GM12878 (cell line): ENCODE results near the gene CAMK2G. TPM values are rescaled to one million over a fixed set of nuclear protein-coding genes. Genes with fewer than 3 reads are reported as not detected.

ENCODE experiments used
- ATAC-seq: fragments of 200-7000 bp; cut with Tn5 transposase; 3 replicates; pipeline ENCODE4 v1.9.1; 2020; ENCODE audit warnings: mild to moderate bottlenecking, moderate library complexity
- BruUV-seq: library from RNA; stranded (reverse); fragments of 400-500 nt; replicated peaks from 2 replicates; lab custom pipeline; 2021; lab: Mats Ljungman, UMichigan
- CTCF ChIA-PET: fragments of 300-600 bp; sonication (Branson Sonifier 250); formaldehyde crosslinking; extraction: SDS; loops from one replicate; lab custom pipeline; 2021; ENCODE audit warnings: inconsistent platforms; lab: Yijun Ruan, JAX
- POLR2A ChIA-PET: fragments of 350-600 bp; formaldehyde crosslinking; extraction: SDS; loops from one replicate; lab custom pipeline; 2021; ENCODE audit warnings: inconsistent platforms; lab: Charles Lee
- RAD21 ChIA-PET: fragments of 300-600 bp; sonication (Branson Sonifier 250); formaldehyde crosslinking; loops from one replicate; lab custom pipeline; 2023; ENCODE audit warnings: antibody characterized with exemption; ENCODE audit not compliant: unreplicated experiment; lab: Charles Lee
- SMC1A ChIA-PET: fragments of 300-600 bp; sonication (Branson Sonifier 250); formaldehyde crosslinking; loops from one replicate; lab custom pipeline; 2023; ENCODE audit not compliant: unreplicated experiment, uncharacterized antibody; lab: Charles Lee
- DNase-seq: peaks from one replicate; pipeline ENCODE4 v3.0.0-alpha.2; 2011; ENCODE audit warnings: low read depth, low spot score
- FAIRE-seq: peaks from 3 replicates; lab custom pipeline; 2011; peaks lifted over from hg19 to GRCh38; lab: Jason Lieb, UNC
- H2AFZ ChIP-seq: 2 replicates; pipeline ENCODE4 v1.6.0; 2011; ENCODE audit warnings: low read depth, low read length, control low read depth; ENCODE audit not compliant: control insufficient read depth
- H3K27ac ChIP-seq: 2 replicates; pipeline ENCODE4 v1.5.1; 2011; ENCODE audit warnings: control low read depth; ENCODE audit not compliant: control insufficient read depth, insufficient read depth
- H3K27me3 ChIP-seq, 2 experiments: replicated peaks in 1 of 2; 2 replicates each; pipeline versions ENCODE4 v1.6.0 to v1.6.1; 2011; ENCODE audit warnings: low read length in 1 of 2; ENCODE audit not compliant: control insufficient read depth in 2 of 2, insufficient read depth in 2 of 2
- H3K36me3 ChIP-seq, 2 experiments: 2 replicates each; pipeline ENCODE4 v1.5.1; 2011; ENCODE audit warnings: low read length in 1 of 2; ENCODE audit not compliant: control insufficient read depth in 2 of 2, insufficient read depth in 2 of 2
- H3K4me1 ChIP-seq: 2 replicates; pipeline ENCODE4 v1.6.1; 2011; ENCODE audit warnings: mild to moderate bottlenecking, low read length, moderate library complexity, mixed read lengths; ENCODE audit not compliant: control insufficient read depth, insufficient read depth
- H3K4me2 ChIP-seq: 2 replicates; pipeline ENCODE4 v1.6.0; 2011; ENCODE audit warnings: control low read depth; ENCODE audit not compliant: control insufficient read depth, insufficient read depth
- H3K4me3 ChIP-seq: fragments of 200-600 bp; sonication (generic); 2 replicates; pipeline ENCODE4 v1.5.1; 2016
- H3K79me2 ChIP-seq: 2 replicates; pipeline ENCODE4 v1.6.0; 2011; ENCODE audit warnings: low read length; ENCODE audit not compliant: control insufficient read depth, insufficient read depth
- H3K9ac ChIP-seq: 2 replicates; pipeline ENCODE4 v1.8.0; 2011; ENCODE audit warnings: low read length, control low read depth, mixed read lengths; ENCODE audit not compliant: control insufficient read depth, insufficient read depth
- H3K9me3 ChIP-seq: replicated peaks from 3 replicates; pipeline ENCODE4 v1.5.1; 2011; ENCODE audit warnings: mild to moderate bottlenecking, low read length; ENCODE audit not compliant: control insufficient read depth, insufficient read depth
- H4K20me1 ChIP-seq: 2 replicates; pipeline ENCODE4 v1.6.0; 2011; ENCODE audit not compliant: control insufficient read depth, insufficient read depth
- KAT2A ChIP-seq: conservative IDR thresholded peaks from 2 replicates; pipeline ENCODE4 v1.6.1; 2011; ENCODE audit warnings: low read depth, low read length; ENCODE audit not compliant: control insufficient read depth
- NRF1 ChIP-seq: conservative IDR thresholded peaks from 2 replicates; pipeline ENCODE4 v1.6.1; 2011; ENCODE audit warnings: mild to moderate bottlenecking, low read depth, low read length, improper control_type of control experiment
- SMC3 ChIP-seq: IDR thresholded peaks from 2 replicates; pipeline ENCODE4 v1.6.1; 2011; ENCODE audit warnings: low read length, improper control_type of control experiment, borderline replicate concordance
- TCF3 ChIP-seq: IDR thresholded peaks from 2 replicates; pipeline ENCODE4 v1.6.1; 2012; ENCODE audit warnings: low read depth, mild to moderate bottlenecking, low read length, borderline replicate concordance; ENCODE audit not compliant: insufficient read depth
- WGBS: methylation state at CpG from one replicate; pipeline ENCODE4 v1.1.6; 2016; ENCODE audit warnings: low lambda C conversion rate; ENCODE audit not compliant: insufficient replicate concordance, insufficient coverage; ENCODE audit errors: missing lambda C conversion rate; 5-methylcytosine and 5-hydroxymethylcytosine counted together
- in situ Hi-C: fragments of 300-500 bp; cut with MboI; formaldehyde crosslinking; loops from 9 replicates; pipeline ENCODE4 v1.14.3; 2018; ENCODE audit warnings: mixed read lengths
- intact Hi-C: fragments of 100-400 bp; cut with micrococcal nuclease; formaldehyde crosslinking; loops from one replicate; pipeline ENCODE4 v1.14.2; 2022; ENCODE audit not compliant: unreplicated experiment
- polyA plus RNA-seq, 11 experiments: library from polyadenylated mRNA; depleted of rRNA in 4 of 11; unstranded in 6 of 11; stranded (reverse) in 5 of 11; fragments of >200 nt; fragmentation: Nextera tagmentation in 4 of 11; fragmentation: Illumina TruSeq in 1 of 11; extraction: Ambion mirVana in 4 of 11; extraction: Trizol in 1 of 11; gene quantifications; 1 replicate in 1 of 11; 2 replicates in 10 of 11; pipeline versions ENCODE4 v1.2.1 to v1.2.3, GENCODE V29; 2011 to 2016; ENCODE audit warnings: inconsistent platforms in 2 of 11, missing spikeins in 2 of 11, low read depth in 1 of 11
- total RNA-seq, 4 experiments: library from RNA; depleted of rRNA in 3 of 4; stranded (reverse); fragments of >200 nt in 3 of 4; fragmentation: Illumina TruSeq in 1 of 4; extraction: Trizol in 1 of 4; gene quantifications; 2 replicates each; pipeline versions ENCODE4 v1.2.1 to v1.2.3, GENCODE V29; 2013 to 2021
- TF ChIP-seq, protein P1 (sequence below): IDR thresholded peaks from 2 replicates; pipeline ENCODE4 v1.6.1; 2012; ENCODE audit warnings: low read length, inconsistent platforms
- TF ChIP-seq, protein P2 (sequence below): IDR thresholded peaks from 2 replicates; pipeline ENCODE4 v1.6.1; 2012; ENCODE audit warnings: low read depth, low read length, improper control_type of control experiment
- TF ChIP-seq, protein P3 (sequence below): fragments of 450-650 bp; IDR thresholded peaks from 2 replicates; pipeline ENCODE4 v1.6.1; 2016; ENCODE audit warnings: mild to moderate bottlenecking, moderate library complexity, borderline replicate concordance

CAMK2G gene
- total and polyA plus RNA-seq, 10 of the 15 experiments (the other 5 are each of a cell fraction or from before 2014, with no cell fraction given), result 5.5 to 24.3 (median 16.9) TPM

DNA sequence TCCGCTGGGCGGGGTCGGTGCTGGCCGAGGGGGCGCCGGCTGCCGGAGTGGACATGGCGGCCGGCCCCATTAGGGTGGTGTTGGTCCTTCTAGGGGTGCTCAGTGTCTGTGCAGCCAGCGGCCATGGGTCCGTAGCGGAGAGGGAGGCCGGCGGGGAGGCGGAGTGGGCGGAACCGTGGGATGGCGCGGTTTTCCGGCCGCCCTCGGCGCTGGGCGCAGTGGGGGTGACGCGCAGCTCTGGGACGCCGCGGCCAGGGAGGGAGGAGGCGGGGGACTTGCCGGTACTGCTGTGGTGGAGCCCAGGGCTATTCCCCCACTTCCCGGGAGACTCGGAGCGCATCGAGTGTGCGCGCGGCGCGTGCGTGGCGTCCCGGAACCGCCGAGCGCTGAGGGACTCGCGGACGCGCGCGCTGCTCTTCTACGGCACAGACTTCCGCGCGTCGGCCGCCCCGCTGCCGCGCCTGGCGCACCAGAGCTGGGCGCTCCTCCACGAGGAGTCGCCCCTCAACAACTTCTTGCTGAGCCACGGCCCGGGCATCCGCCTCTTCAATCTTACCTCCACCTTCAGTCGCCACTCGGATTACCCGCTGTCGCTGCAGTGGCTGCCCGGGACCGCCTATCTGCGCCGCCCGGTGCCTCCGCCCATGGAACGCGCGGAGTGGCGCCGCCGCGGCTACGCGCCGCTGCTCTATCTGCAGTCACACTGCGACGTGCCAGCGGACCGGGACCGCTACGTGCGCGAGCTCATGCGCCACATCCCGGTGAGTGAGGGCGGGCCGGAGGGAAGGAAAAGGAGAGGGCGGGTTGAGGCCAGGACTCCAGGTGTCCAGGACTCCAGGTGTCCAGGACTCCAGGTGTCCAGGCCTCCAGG is 101.8 kb downstream of the CAMK2G start (continued):
- TF ChIP-seq, protein P1, sequence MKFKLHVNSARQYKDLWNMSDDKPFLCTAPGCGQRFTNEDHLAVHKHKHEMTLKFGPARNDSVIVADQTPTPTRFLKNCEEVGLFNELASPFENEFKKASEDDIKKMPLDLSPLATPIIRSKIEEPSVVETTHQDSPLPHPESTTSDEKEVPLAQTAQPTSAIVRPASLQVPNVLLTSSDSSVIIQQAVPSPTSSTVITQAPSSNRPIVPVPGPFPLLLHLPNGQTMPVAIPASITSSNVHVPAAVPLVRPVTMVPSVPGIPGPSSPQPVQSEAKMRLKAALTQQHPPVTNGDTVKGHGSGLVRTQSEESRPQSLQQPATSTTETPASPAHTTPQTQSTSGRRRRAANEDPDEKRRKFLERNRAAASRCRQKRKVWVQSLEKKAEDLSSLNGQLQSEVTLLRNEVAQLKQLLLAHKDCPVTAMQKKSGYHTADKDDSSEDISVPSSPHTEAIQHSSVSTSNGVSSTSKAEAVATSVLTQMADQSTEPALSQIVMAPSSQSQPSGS, result peak; percentile 19; the same call in 1 of the 2 replicates
- TF ChIP-seq, protein P2, sequence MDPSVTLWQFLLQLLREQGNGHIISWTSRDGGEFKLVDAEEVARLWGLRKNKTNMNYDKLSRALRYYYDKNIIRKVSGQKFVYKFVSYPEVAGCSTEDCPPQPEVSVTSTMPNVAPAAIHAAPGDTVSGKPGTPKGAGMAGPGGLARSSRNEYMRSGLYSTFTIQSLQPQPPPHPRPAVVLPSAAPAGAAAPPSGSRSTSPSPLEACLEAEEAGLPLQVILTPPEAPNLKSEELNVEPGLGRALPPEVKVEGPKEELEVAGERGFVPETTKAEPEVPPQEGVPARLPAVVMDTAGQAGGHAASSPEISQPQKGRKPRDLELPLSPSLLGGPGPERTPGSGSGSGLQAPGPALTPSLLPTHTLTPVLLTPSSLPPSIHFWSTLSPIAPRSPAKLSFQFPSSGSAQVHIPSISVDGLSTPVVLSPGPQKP, result peak; percentile 33; the same call in 1 of the 2 replicates
- no peak for TF ChIP-seq SMC3
- TF ChIP-seq TCF3, result peak; percentile 69; the same call in 1 of the 2 replicates

DNA sequence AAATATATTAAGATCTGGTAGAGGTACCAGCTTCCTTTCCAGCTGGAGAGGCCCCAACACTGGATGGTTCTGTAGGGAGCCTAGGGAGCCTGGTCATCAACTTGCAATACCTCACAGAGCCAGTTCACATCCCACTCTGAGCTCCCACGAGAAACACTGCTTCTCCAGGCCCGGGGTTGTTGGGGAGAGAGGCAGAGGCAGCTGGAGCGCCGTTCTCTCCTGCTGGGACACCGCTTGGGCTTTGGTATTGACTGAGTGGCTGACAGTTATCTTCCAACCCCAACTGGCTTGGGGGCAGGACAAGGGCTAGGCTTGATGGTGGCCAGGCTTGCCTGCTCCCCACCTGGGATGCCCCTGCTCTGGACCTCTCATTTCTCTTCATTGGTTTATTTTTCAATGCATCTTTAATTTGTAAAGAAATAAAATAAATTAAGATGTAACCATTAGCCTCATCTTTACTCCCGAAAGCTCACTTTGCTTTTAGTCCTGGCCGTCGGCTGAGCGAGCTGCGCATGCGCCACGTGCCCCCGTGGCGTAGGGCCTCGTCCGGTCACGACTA is 102.6 kb downstream of the CAMK2G start:
- Histone ChIP-seq H2AFZ (peak overlapping the region; percentile 74), H4K20me1 (no peaks in the 10 kb centered on the region), H3K36me3 (peaks cover 14 to 37% of the 10 kb centered on the region in 2 experiments), H3K27me3 (no peaks in the 10 kb centered on the region), H3K79me2 (peaks cover 53% of the 10 kb centered on the region), H3K9ac (peak overlapping the region; percentile 79), H3K9me3 (no peaks in the 10 kb centered on the region), H3K27ac (peak overlapping the region; percentile 83), H3K4me2 (peak overlapping the region; percentile 92), H3K4me1 (peaks cover 5% of the 10 kb centered on the region), H3K4me3 (peak overlapping the region; percentile 94)
- DNase-seq (no peak), FAIRE-seq (no peak), ATAC-seq (peak; percentile 74)
- intact Hi-C loops, result loop anchor here (2.0 to 5.0 kb wide), 3 partner anchors 40 to 107 kb away; partner anchors contain the start of gene NDST2
- WGBS, result 28% methylated on average over 17 of the region's 17 CpGs
- RAD21 ChIA-PET, result interaction anchor here (0.8 to 4.0 kb wide), 13 partner anchors 9 to 276 kb away, joined by 3 to 37 read pairs (median 4); partner anchors contain the start of genes CHCHD1, PPP3CB and SEC24C
- POLR2A ChIA-PET, result interaction anchor here (0.9 to 6.8 kb wide), 11 partner anchors 8 to 253 kb away, joined by 3 to 63 read pairs (median 13); partner anchors contain the start of genes CHCHD1, SEC24C and ZSWIM8
- CTCF ChIA-PET, result interaction anchor here (1.0 to 5.0 kb wide), 12 partner anchors 10 to 221 kb away, joined by 3 to 55 read pairs (median 8); partner anchors contain the start of genes CHCHD1 and SEC24C
- in situ Hi-C loops, result no loop called here
- SMC1A ChIA-PET, result interaction anchor here (0.5 to 6.5 kb wide), 12 partner anchors 9 to 1139 kb away, joined by 3 to 46 read pairs (median 6); partner anchors contain the start of genes CHCHD1, SEC24C and ZSWIM8
- BruUV-seq, result TSS peak; percentile 75
- TF ChIP-seq, protein P3, sequence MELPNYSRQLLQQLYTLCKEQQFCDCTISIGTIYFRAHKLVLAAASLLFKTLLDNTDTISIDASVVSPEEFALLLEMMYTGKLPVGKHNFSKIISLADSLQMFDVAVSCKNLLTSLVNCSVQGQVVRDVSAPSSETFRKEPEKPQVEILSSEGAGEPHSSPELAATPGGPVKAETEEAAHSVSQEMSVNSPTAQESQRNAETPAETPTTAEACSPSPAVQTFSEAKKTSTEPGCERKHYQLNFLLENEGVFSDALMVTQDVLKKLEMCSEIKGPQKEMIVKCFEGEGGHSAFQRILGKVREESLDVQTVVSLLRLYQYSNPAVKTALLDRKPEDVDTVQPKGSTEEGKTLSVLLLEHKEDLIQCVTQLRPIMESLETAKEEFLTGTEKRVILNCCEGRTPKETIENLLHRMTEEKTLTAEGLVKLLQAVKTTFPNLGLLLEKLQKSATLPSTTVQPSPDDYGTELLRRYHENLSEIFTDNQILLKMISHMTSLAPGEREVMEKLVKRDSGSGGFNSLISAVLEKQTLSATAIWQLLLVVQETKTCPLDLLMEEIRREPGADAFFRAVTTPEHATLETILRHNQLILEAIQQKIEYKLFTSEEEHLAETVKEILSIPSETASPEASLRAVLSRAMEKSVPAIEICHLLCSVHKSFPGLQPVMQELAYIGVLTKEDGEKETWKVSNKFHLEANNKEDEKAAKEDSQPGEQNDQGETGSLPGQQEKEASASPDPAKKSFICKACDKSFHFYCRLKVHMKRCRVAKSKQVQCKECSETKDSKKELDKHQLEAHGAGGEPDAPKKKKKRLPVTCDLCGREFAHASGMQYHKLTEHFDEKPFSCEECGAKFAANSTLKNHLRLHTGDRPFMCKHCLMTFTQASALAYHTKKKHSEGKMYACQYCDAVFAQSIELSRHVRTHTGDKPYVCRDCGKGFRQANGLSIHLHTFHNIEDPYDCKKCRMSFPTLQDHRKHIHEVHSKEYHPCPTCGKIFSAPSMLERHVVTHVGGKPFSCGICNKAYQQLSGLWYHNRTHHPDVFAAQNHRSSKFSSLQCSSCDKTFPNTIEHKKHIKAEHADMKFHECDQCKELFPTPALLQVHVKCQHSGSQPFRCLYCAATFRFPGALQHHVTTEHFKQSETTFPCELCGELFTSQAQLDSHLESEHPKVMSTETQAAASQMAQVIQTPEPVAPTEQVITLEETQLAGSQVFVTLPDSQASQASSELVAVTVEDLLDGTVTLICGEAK, result 0 out of 2 replicates have a peak, but pooled peaks have one; percentile 6
- TF ChIP-seq KAT2A, result no peak
- peak; percentile 89 for TF ChIP-seq NRF1
